ENCODE results near the gene CACNA1I. TPM values are rescaled to one million over a fixed set of nuclear protein-coding genes. Genes with fewer than 3 reads are reported as not detected.

Gene CACNA1I
- total RNA-seq, 1 donor from 2014 or later: 0.11 TPM

- no peak overlapping the region for H3K4me3 ChIP-seq (ENCODE audit: insufficient read depth, low read depth, low read length)
- H4K20me1 ChIP-seq (ENCODE audit: insufficient read depth, low read length): no peaks in the 10 kb centered on the region
- DNase-seq (ENCODE audit: low read depth): no peak
- H3K9me3 ChIP-seq (ENCODE audit: insufficient read depth, low read depth, low read length): no peaks in the 10 kb centered on the region
- no peak overlapping the region for H3K9ac ChIP-seq (ENCODE audit: low read length)
- no peaks in the 10 kb centered on the region for H3K36me3 ChIP-seq (ENCODE audit: insufficient read depth, low read length)
- Mint-ChIP-seq H3K27me3 (ENCODE audit: low read depth, unreplicated experiment) (peaks cover 42% of the 10 kb centered on the region), H3K36me3 (ENCODE audit: low read depth, unreplicated experiment) (peaks cover under 1% of the 10 kb centered on the region), H3K27ac (ENCODE audit: unreplicated experiment) (no peak overlapping the region), H3K4me3 (ENCODE audit: unreplicated experiment) (no peak overlapping the region), H3K4me1 (ENCODE audit: low read depth, unreplicated experiment) (peaks cover 3% of the 10 kb centered on the region), H3K9me3 (ENCODE audit: unreplicated experiment) (no peaks in the 10 kb centered on the region)
- no peak for TF ChIP-seq CTCF (IDR thresholded peaks at IDR 0.05; ENCODE audit: insufficient read depth, low read depth, low read length)
- TF ChIP-seq EZH2 (IDR thresholded peaks at IDR 0.05; ENCODE audit: insufficient read depth, low read length): no peak
- H3K4me1 ChIP-seq (ENCODE audit: insufficient read depth, low read length): no peaks in the 10 kb centered on the region
- no peak overlapping the region for H2AFZ ChIP-seq (ENCODE audit: low read depth, low read length)
- H3K4me2 ChIP-seq (ENCODE audit: low read length): no peak overlapping the region
- FAIRE-seq: no peak
- no peaks in the 10 kb centered on the region for H3K79me2 ChIP-seq (ENCODE audit: insufficient read depth, low read length)
- peaks cover 25% of the 10 kb centered on the region for H3K27me3 ChIP-seq (ENCODE audit: insufficient read depth, low read length)
- H3K27ac ChIP-seq (ENCODE audit: low read depth, low read length): no peak overlapping the region
Measured at GRCh38 chr22:39721206-39722031, 150.9 kb downstream of the CACNA1I start.

GRCh38 chr22:39722032-39722325 is 151.4 kb downstream of the CACNA1I start:
- H3K4me1 ChIP-seq (ENCODE audit: insufficient read depth, low read length): no peaks in the 10 kb centered on the region
- H3K79me2 ChIP-seq (ENCODE audit: insufficient read depth, low read length): no peaks in the 10 kb centered on the region
- no peak overlapping the region for H3K4me2 ChIP-seq (ENCODE audit: low read length)
- H3K4me3 Mint-ChIP-seq (ENCODE audit: unreplicated experiment): no peak overlapping the region
- H3K36me3 ChIP-seq (ENCODE audit: insufficient read depth, low read length): no peaks in the 10 kb centered on the region
- no peak overlapping the region for H3K27ac ChIP-seq (ENCODE audit: low read depth, low read length)
- H3K27me3 Mint-ChIP-seq (ENCODE audit: low read depth, unreplicated experiment): peaks cover 44% of the 10 kb centered on the region
- no peak overlapping the region for H3K4me3 ChIP-seq (ENCODE audit: insufficient read depth, low read depth, low read length)
- FAIRE-seq (no peak), DNase-seq (ENCODE audit: low read depth) (no peak)
- H3K27me3 ChIP-seq (ENCODE audit: insufficient read depth, low read length): peaks cover 28% of the 10 kb centered on the region
- peaks cover 3% of the 10 kb centered on the region for H3K4me1 Mint-ChIP-seq (ENCODE audit: low read depth, unreplicated experiment)
- H2AFZ ChIP-seq (ENCODE audit: low read depth, low read length): no peak overlapping the region
- H3K9ac ChIP-seq (ENCODE audit: low read length): no peak overlapping the region
- TF ChIP-seq EZH2 (IDR thresholded peaks at IDR 0.05; ENCODE audit: insufficient read depth, low read length) (no peak), CTCF (IDR thresholded peaks at IDR 0.05; ENCODE audit: insufficient read depth, low read depth, low read length) (no peak)
- no peaks in the 10 kb centered on the region for H3K9me3 Mint-ChIP-seq (ENCODE audit: unreplicated experiment)
- no peak overlapping the region for H3K27ac Mint-ChIP-seq (ENCODE audit: unreplicated experiment)
- H3K9me3 ChIP-seq (ENCODE audit: insufficient read depth, low read depth, low read length): no peaks in the 10 kb centered on the region
- peaks cover 2% of the 10 kb centered on the region for H3K36me3 Mint-ChIP-seq (ENCODE audit: low read depth, unreplicated experiment)
- no peaks in the 10 kb centered on the region for H4K20me1 ChIP-seq (ENCODE audit: insufficient read depth, low read length)

- FAIRE-seq (no peak), DNase-seq (ENCODE audit: low read depth) (no peak)
- peaks cover 25% of the 10 kb centered on the region for H3K27me3 ChIP-seq (ENCODE audit: insufficient read depth, low read length)
- no peak overlapping the region for H2AFZ ChIP-seq (ENCODE audit: low read depth, low read length)
- no peaks in the 10 kb centered on the region for H3K36me3 ChIP-seq (ENCODE audit: insufficient read depth, low read length)
- H3K9me3 Mint-ChIP-seq (ENCODE audit: unreplicated experiment): no peaks in the 10 kb centered on the region
- peaks cover 3% of the 10 kb centered on the region for H3K4me1 Mint-ChIP-seq (ENCODE audit: low read depth, unreplicated experiment)
- no peak overlapping the region for H3K4me3 Mint-ChIP-seq (ENCODE audit: unreplicated experiment)
- H3K79me2 ChIP-seq (ENCODE audit: insufficient read depth, low read length): no peaks in the 10 kb centered on the region
- H3K27me3 Mint-ChIP-seq (ENCODE audit: low read depth, unreplicated experiment): peaks cover 46% of the 10 kb centered on the region
- H3K36me3 Mint-ChIP-seq (ENCODE audit: low read depth, unreplicated experiment): peaks cover 2% of the 10 kb centered on the region
- H3K9me3 ChIP-seq (ENCODE audit: insufficient read depth, low read depth, low read length): no peaks in the 10 kb centered on the region
- H3K4me1 ChIP-seq (ENCODE audit: insufficient read depth, low read length): no peaks in the 10 kb centered on the region
- no peak overlapping the region for H3K9ac ChIP-seq (ENCODE audit: low read length)
- H3K4me3 ChIP-seq (ENCODE audit: insufficient read depth, low read depth, low read length): no peak overlapping the region
- H3K4me2 ChIP-seq (ENCODE audit: low read length): no peak overlapping the region
- H3K27ac ChIP-seq (ENCODE audit: low read depth, low read length): no peak overlapping the region
- no peaks in the 10 kb centered on the region for H4K20me1 ChIP-seq (ENCODE audit: insufficient read depth, low read length)
- TF ChIP-seq CTCF (IDR thresholded peaks at IDR 0.05; ENCODE audit: insufficient read depth, low read depth, low read length) (no peak), EZH2 (IDR thresholded peaks at IDR 0.05; ENCODE audit: insufficient read depth, low read length) (no peak)
- H3K27ac Mint-ChIP-seq (ENCODE audit: unreplicated experiment): no peak overlapping the region
Measured at GRCh38 chr22:39722501-39722900, 151.9 kb downstream of the CACNA1I start.

All from astrocyte (in vitro differentiated cells and primary cell).